ENCODE data around the gene KCNMA1.

The KCNMA1 gene

GRCh38 chr10:77087366-77087765 lies 550.2 kb downstream of the KCNMA1 start:
- DNase-seq, result no peak

DNA sequence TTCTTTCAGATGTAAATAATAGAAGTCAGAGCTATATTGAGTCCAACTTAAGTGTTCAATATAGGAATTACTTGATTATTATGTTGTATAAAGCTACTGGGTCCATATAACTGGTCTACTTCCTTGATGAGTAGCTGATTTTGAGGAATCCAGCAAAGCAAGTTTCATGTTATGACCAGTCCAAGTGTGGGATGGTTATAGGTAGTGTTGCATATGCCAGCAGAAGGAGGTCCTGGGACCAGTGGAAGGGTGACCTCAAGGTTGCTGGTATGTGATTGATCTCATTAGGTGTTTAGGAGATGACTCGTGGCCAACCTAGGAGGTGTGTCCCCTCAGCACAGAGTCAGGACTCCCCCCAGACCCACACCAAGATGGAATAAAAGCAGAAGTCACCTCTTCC lies 551.5 kb downstream of the KCNMA1 start:
- no peak for DNase-seq

DNA sequence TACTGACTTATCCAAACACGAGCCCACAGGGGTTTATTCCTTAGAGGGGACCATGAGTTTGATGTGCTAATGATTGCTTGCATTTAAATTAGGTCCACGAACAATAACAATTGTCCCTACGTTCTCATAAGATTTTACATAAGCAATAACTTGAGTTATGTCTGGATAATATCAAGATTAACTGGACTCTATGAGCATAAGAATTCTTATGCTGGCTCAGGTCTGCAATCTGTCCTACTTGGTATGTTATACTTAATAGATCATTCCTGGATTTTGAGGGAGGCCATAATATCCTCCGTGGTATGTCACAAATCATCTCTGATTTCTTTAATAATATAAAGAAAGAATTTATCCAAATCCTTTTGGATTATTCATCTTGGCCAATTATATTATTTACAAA lies 552.3 kb downstream of the KCNMA1 start:
- no peak for DNase-seq

DNA sequence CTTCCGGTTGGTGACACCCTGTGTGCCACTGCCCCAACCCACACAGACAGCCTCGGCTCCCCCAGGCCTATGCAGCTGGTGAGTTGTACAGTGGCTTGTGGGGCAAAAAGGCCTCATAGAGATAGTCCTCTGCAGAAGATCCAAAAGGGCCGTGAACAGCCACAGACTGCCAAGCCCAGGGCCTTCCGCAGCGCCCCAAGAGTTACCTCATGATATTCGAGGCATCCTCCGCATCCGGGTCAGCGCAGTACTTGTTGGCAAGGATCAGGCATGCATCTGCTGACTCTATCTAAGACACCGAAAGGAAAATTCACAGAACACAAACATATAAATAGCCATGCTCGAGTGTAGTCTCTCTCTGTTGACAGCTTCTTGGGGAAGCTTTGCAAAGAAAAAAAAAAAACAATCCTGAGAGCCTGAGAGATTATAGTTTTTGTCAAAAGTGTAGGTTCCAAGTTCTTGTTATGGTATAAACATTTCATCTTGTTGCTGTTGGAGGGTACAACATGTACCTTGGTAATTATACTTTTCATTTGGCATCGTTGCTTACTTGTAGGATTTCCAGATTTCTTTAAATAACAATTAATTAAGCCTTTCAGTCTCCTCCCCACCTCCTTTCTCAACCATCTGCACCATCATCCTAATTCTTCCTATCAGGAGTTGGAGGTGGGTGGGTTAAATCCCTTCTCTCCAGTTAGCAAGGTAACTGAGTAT lies 553.0 kb downstream of the KCNMA1 start:
- DNase-seq, result no peak

- DNase-seq, result no peak
Observed at GRCh38 chr10:77082601-77083252, 554.9 kb downstream of the KCNMA1 start.

DNA sequence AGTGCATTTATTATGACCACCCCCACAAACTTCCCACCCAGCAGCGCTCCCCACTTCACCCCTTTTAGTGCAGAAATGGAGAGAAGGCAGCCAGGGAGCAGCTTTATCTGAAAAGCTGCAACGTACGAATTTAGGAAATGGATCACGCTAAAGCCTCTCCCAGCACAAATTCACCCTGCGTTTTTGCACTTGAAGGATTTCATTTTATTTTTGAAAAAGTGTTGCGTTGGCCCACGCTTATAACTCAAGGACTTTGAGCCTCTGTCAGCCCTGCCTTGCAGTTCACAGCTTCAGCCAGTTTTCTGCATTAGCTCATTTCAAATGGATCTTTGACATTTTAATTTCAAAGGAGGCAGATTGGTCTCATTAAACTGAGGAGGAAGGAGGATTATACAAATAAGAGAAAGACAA lies 556.1 kb downstream of the KCNMA1 start:
- DNase-seq, result no peak

- no peak for DNase-seq
Observed at GRCh38 chr10:77080361-77081027, 557.1 kb downstream of the KCNMA1 start.

DNA sequence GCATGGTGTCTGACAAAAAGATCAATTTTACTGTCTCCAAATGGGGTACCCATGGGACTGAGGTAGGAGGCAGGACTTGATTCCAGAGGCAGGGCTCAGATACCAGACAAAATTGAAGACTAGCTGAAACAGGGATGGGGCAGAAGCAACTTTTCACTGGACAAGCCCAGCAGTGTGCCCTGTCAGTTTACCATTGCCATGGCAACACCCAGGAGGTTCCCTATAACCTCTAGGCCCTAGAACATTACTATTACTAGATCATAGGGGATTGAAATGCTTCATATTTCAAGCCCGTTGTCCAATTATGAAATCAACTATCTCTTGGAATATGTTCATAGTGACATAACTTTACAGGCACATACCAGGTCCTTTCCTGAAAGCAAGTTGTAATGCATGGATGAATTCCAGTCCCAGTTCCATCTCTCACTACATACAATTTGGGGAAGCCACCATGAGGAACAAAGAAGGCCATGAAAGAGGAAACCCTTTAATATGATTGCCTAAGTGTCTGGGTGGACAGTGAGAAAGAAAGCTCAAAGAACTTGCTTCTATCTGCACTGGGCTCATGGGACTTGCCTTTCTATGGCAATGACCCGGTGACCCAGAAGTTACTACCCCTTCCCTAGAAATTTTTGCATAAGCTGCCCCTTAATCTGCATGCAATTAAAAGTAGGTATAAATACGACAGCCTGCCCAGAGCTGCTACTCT lies 557.9 kb downstream of the KCNMA1 start:
- no peak for DNase-seq

GRCh38 chr10:77077316-77077945 lies 560.2 kb downstream of the KCNMA1 start:
- no peak for DNase-seq

DNA sequence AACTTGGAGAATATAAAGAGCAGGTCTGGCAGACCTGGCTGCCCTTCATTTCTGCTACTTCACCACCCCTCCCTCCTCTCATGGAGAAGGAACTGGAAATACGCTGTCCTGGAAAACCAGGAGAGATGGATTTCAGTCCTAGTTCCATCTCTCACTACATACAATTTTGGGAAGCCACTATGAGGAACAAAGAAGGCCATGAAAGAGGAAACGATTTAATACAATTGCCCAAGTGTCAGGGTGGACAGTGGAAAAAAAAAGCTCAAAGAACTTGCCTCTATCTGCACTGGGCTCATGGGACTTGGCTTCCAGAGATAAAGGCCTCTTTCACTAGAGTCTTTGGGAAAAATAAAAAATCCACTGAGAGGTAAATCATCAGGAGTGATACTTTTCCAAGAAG lies 561.7 kb downstream of the KCNMA1 start:
- DNase-seq, result no peak

DNA sequence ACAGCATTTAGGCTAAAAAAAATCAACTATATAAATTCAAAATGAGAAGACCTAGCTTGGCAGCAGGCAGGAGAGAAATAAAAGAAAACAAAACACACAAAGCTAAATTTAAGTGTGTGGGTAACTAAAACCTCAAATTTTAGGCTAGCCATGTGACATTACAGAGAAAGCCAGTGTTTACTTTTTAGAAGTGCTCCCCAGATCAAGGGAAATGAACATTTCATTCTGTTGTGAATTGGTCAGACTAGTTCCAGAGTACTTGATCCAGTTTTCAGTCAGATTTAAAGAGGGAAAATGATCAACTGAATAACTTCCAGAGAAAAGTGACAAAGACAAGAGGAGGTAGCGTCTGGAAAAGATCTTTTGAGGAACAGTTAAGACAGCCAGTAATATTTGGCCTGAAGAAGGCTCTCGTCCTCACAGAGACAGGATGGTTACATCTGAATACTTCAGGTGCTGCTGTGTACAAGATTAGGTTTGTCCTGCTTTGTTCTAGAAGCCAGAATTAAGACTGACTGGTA lies 563.4 kb downstream of the KCNMA1 start:
- DNase-seq, result no peak

DNA sequence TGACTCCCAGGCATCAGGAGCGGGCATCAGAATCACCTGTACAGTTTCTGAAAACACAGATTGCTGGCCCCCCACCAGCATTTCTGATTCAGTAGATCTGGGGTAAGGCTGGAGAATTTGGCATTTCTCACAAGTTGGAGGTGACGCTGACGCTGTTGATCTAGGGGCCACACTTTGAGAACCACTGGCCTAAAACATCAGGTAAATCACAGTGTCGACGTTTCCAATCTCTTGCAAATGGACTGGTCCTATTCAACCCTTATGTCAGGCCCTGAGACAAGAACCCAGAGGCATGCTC lies 564.0 kb downstream of the KCNMA1 start:
- no peak for DNase-seq

GRCh38 chr10:77072836-77073662 lies 564.6 kb downstream of the KCNMA1 start:
- no peak for DNase-seq

DNA sequence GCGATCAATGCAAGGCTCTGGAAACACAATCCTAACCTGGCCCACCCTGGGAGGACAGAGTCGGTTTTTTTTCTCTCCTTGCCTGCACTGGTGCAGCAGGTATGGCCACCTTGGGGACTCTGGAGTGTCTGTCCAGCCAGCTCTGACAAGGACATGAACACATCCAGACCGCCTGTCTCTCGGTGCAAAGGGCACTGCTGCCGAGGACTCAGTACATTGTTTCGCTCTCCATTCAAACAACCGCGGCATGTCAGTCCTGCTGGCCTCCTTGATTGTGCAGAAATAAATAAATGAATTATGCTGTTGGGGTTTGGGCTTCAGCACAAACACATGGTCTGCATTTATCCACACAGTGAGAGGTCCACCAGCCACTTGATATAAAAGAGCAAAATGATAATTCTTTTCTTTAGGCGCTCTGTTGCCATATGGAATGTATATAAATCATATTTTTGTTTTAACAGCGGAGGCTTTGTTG lies 565.2 kb downstream of the KCNMA1 start:
- DNase-seq, result no peak

DNA sequence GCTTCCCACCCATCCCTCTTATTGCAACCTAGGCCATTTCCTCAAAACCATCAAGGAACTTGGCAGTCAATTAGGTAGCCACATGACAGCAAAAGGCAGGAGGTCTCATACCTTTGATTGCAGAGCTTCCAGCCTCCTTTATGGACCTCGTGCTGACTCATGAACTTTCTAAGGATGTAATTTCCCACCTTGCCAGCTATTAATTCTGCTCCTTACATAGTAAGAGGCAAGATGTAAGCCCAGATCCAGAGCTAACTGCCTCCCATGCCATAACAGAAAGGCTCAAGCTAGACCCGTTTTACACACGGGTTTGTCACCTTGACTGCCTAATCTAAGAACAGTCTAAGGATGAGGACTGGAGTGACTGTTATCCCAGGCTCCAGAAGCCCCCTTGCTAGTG lies 565.7 kb downstream of the KCNMA1 start:
- DNase-seq, result no peak

GRCh38 chr10:77071001-77071511 lies 566.6 kb downstream of the KCNMA1 start:
- no peak for DNase-seq

GRCh38 chr10:77070346-77070745 lies 567.3 kb downstream of the KCNMA1 start:
- DNase-seq, result no peak

DNA sequence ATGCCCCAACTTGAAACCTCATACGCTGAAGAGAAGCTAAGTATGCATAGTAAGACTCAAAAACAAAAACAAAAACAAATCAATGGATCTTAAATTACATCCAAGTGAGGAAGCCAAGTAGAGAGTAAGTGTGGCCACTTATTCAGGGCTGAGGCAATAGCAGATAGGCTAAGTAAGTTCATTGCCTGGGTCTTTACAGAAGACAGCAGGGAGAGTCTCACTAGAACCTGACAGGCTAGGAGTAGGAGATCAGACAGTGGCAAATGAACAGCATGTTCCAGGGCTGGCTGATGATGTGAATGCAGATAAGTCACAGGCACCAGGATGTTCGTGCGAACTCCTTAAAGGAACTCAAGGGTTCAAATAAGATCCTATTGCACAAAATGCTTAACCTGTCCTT lies 568.6 kb downstream of the KCNMA1 start:
- no peak for DNase-seq

GRCh38 chr10:77068272-77068671 lies 569.3 kb downstream of the KCNMA1 start:
- no peak for DNase-seq

DNA sequence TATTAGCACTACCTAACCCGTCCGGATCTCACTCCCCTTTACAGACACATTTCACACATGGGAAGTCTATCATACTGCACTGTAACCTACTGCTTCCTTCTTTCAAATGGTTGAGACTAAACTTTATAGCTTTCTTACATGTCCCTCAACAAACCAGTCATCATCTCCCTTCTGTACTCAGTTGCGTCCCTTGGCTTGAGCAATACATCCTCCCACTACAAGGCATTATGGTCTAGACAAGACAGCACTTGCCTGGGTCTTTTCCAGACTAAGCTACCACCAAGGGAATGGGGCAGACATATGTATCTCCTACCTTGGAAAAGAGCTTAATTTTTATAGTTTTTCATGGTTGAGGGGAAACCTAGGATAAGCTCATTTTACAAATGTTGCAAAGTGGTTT lies 575.2 kb downstream of the KCNMA1 start:
- DNase-seq, result no peak

DNA sequence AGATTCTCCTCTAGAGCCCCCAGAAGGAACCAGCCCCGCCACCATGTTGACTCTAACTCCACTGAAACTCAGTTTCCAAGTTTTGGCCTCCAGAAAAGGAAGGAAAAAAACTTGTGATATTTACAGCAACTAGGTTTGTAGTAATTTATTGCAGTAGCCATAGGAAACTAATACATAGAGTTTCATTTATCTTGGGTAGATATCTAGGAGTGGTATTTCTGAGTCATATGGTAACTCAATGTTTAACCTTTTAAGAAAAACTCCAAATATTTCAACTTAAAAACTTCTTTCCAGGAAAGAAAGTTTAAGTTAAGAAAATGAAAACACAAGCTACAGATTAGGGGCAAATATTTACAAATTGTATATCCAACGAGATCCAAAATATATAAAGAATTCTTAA lies 576.7 kb downstream of the KCNMA1 start:
- no peak for DNase-seq

- no peak for DNase-seq
Observed at GRCh38 chr10:77056650-77057049, 581.0 kb downstream of the KCNMA1 start.

Measured in COR-L47 (cell line).